HEK293 (cell line): ENCODE data around the gene SYDE2.
A peak's percentile ranks its signal among the peaks of the same experiment; 100 is the strongest.

Experiments used
- GLI2 ChIP-seq: fragments of 450-650 bp; formaldehyde crosslinking; IDR thresholded peaks from 2 replicates; pipeline ENCODE4; 2017; ENCODE audit warnings: missing biosample characterization, missing genetic modification characterization, low read depth, borderline replicate concordance
- KLF1 ChIP-seq: fragments of 450-650 bp; formaldehyde crosslinking; IDR thresholded peaks from 2 replicates; pipeline ENCODE4 v1.5.1; 2016; ENCODE audit warnings: missing biosample characterization, missing genetic modification characterization
- KLF9 ChIP-seq: fragments of 450-650 bp; formaldehyde crosslinking; IDR thresholded peaks from 2 replicates; pipeline ENCODE4 v1.5.1; 2016; ENCODE audit warnings: missing biosample characterization, missing genetic modification characterization, low read depth
- OSR2 ChIP-seq: fragments of 450-650 bp; formaldehyde crosslinking; IDR thresholded peaks from 2 replicates; pipeline ENCODE4 v1.5.1; 2016; ENCODE audit warnings: missing biosample characterization, missing genetic modification characterization
- RBAK ChIP-seq: fragments of 450-650 bp; formaldehyde crosslinking; IDR thresholded peaks from 2 replicates; pipeline ENCODE4 v1.5.1; 2016; ENCODE audit warnings: missing biosample characterization, missing genetic modification characterization
- SP7 ChIP-seq: fragments of 450-650 bp; formaldehyde crosslinking; IDR thresholded peaks from 2 replicates; pipeline ENCODE4 v1.5.1; 2016; ENCODE audit warnings: missing biosample characterization, missing genetic modification characterization
- ZBTB21 ChIP-seq: fragments of 450-650 bp; formaldehyde crosslinking; IDR thresholded peaks from 2 replicates; pipeline ENCODE4 v1.5.1; 2017; ENCODE audit warnings: missing biosample characterization, missing genetic modification characterization
- ZBTB6 ChIP-seq: fragments of 450-650 bp; formaldehyde crosslinking; IDR thresholded peaks from 2 replicates; pipeline ENCODE4 v1.5.1; 2017; ENCODE audit warnings: missing biosample characterization, missing genetic modification characterization
- ZBTB7A ChIP-seq: fragments of 450-650 bp; formaldehyde crosslinking; IDR thresholded peaks from 2 replicates; pipeline ENCODE4 v1.5.1; 2016; ENCODE audit warnings: low read depth, missing biosample characterization, missing genetic modification characterization
- ZFP69B ChIP-seq: fragments of 450-650 bp; formaldehyde crosslinking; IDR thresholded peaks from 2 replicates; pipeline ENCODE4 v1.5.1; 2016; ENCODE audit warnings: missing biosample characterization, missing genetic modification characterization
- ZNF114 ChIP-seq: fragments of 450-650 bp; formaldehyde crosslinking; IDR thresholded peaks from 2 replicates; pipeline ENCODE4 v1.5.0; 2017; ENCODE audit warnings: missing biosample characterization, missing genetic modification characterization
- ZNF2 ChIP-seq: fragments of 450-650 bp; formaldehyde crosslinking; IDR thresholded peaks from 2 replicates; pipeline ENCODE4 v1.5.1; 2016; ENCODE audit warnings: missing biosample characterization, missing genetic modification characterization
- ZNF394 ChIP-seq: fragments of 450-650 bp; formaldehyde crosslinking; IDR thresholded peaks from 2 replicates; pipeline ENCODE4 v1.5.1; 2016; ENCODE audit warnings: missing biosample characterization, missing genetic modification characterization, mild to moderate bottlenecking, moderate library complexity, borderline replicate concordance
- ZNF48 ChIP-seq: fragments of 450-650 bp; formaldehyde crosslinking; IDR thresholded peaks from 2 replicates; pipeline ENCODE4 v1.5.1; 2016; ENCODE audit warnings: missing biosample characterization, missing genetic modification characterization
- ZNF560 ChIP-seq: fragments of 450-650 bp; formaldehyde crosslinking; IDR thresholded peaks from 2 replicates; pipeline ENCODE4 v1.5.1; 2017; ENCODE audit warnings: missing biosample characterization, missing genetic modification characterization, borderline replicate concordance
- ZNF621 ChIP-seq: fragments of 450-650 bp; formaldehyde crosslinking; IDR thresholded peaks from 2 replicates; pipeline ENCODE4 v1.5.1; 2017; ENCODE audit warnings: missing biosample characterization, missing genetic modification characterization
- ZNF623 ChIP-seq: fragments of 450-650 bp; formaldehyde crosslinking; IDR thresholded peaks from 2 replicates; pipeline ENCODE4 v1.5.1; 2016; ENCODE audit warnings: missing biosample characterization, missing genetic modification characterization
- ZNF660 ChIP-seq: fragments of 450-650 bp; IDR thresholded peaks from 2 replicates; pipeline ENCODE4 v1.5.1; 2018; ENCODE audit warnings: missing biosample characterization, mild to moderate bottlenecking, missing genetic modification characterization
- ZNF677 ChIP-seq: fragments of 450-650 bp; IDR thresholded peaks from 2 replicates; pipeline ENCODE4 v1.5.0; 2018; ENCODE audit warnings: missing biosample characterization, mild to moderate bottlenecking, missing genetic modification characterization, moderate library complexity
- ZNF785 ChIP-seq: fragments of 450-650 bp; formaldehyde crosslinking; IDR thresholded peaks from 2 replicates; pipeline ENCODE4 v1.5.1; 2016; ENCODE audit warnings: missing biosample characterization, missing genetic modification characterization
- ZSCAN18 ChIP-seq: fragments of 450-650 bp; formaldehyde crosslinking; IDR thresholded peaks from 2 replicates; pipeline ENCODE4 v1.5.1; 2016; ENCODE audit warnings: missing biosample characterization, missing genetic modification characterization
- ZXDB ChIP-seq: fragments of 450-650 bp; formaldehyde crosslinking; IDR thresholded peaks from 2 replicates; pipeline ENCODE4 v1.5.1; 2016; ENCODE audit warnings: missing biosample characterization, missing genetic modification characterization
- TF ChIP-seq, protein P1 (sequence below): fragments of 450-650 bp; formaldehyde crosslinking; IDR thresholded peaks from 2 replicates; pipeline ENCODE4 v1.5.1; 2017; ENCODE audit warnings: missing biosample characterization, missing genetic modification characterization
- TF ChIP-seq, protein P2 (sequence below): fragments of 450-650 bp; formaldehyde crosslinking; IDR thresholded peaks from 2 replicates; pipeline ENCODE4 v1.5.1; 2016; ENCODE audit warnings: missing biosample characterization, missing genetic modification characterization
- TF ChIP-seq, protein P3 (sequence below): IDR thresholded peaks from 2 replicates; pipeline ENCODE4 v1.6.1; 2011; ENCODE audit warnings: mild to moderate bottlenecking, low read depth, low read length, borderline replicate concordance
- TF ChIP-seq, protein P4 (sequence below): fragments of 450-650 bp; formaldehyde crosslinking; optimal IDR thresholded peaks from 2 replicates; pipeline ENCODE3; 2016; ENCODE audit warnings: missing biosample characterization, mild to moderate bottlenecking, missing genetic modification characterization
- TF ChIP-seq, protein P5 (sequence below): fragments of 450-650 bp; formaldehyde crosslinking; IDR thresholded peaks from 2 replicates; pipeline ENCODE4 v1.5.1; 2016; ENCODE audit warnings: missing biosample characterization, missing genetic modification characterization
- TF ChIP-seq, protein P6 (sequence below): fragments of 450-650 bp; formaldehyde crosslinking; IDR thresholded peaks from 2 replicates; pipeline ENCODE4 v1.5.1; 2016; ENCODE audit warnings: missing biosample characterization, missing genetic modification characterization

Gene SYDE2

DNA sequence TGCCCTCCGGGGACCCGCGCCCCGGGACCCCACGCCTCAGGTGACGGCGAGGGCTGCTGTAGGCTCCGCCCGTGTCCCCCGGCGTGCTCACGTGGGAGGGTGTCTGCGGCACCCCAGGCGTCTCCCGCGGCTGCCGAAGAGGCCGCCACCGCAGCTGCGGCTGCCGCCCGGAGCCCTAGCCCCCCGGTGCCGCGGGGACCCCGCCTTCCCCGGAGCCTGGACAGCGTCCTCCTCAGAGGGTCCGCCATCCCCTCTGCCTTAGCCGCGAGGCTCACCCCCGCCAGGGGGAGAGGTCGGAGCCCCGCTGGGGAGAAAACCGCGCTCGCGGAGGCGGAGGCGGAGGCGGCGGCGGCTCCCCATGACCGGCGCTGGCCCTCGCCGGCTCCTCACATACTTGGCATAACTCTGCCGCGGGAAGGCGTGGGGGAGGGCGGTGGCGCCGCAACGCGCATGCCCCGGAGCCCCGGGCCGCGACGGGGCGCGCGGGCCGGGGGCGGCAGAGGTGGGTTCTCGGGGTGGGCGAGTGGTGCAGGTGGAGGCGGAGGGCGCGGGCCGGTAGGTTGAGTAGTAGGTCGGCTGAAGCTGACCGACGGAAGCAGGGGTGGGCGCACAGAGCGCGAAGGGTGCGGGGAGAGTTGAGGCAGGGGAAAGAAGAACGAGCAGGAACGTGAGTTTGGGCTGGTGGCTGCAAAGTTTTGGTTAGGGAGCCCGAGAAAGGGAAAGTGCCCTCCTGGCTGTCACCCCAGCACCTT lies 700 bp upstream of the SYDE2 start (continued):
- TF ChIP-seq, protein P1, sequence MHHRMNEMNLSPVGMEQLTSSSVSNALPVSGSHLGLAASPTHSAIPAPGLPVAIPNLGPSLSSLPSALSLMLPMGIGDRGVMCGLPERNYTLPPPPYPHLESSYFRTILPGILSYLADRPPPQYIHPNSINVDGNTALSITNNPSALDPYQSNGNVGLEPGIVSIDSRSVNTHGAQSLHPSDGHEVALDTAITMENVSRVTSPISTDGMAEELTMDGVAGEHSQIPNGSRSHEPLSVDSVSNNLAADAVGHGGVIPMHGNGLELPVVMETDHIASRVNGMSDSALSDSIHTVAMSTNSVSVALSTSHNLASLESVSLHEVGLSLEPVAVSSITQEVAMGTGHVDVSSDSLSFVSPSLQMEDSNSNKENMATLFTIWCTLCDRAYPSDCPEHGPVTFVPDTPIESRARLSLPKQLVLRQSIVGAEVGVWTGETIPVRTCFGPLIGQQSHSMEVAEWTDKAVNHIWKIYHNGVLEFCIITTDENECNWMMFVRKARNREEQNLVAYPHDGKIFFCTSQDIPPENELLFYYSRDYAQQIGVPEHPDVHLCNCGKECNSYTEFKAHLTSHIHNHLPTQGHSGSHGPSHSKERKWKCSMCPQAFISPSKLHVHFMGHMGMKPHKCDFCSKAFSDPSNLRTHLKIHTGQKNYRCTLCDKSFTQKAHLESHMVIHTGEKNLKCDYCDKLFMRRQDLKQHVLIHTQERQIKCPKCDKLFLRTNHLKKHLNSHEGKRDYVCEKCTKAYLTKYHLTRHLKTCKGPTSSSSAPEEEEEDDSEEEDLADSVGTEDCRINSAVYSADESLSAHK (tag by site-specific recombination) = no peak
- TF ChIP-seq ZNF2 (tag by site-specific recombination) (peak; percentile 59; the same call in 1 of the 2 replicates), ZBTB21 (peak; percentile 35; the same call in 1 of the 2 replicates), GLI2 (tag by site-specific recombination) (no peak), KLF1 (tag by site-specific recombination) (peak; percentile 37; the same call in 1 of the 2 replicates), ZNF785 (tag by site-specific recombination) (no peak), SP7 (tag by site-specific recombination) (peak; percentile 63; the same call in 1 of the 2 replicates), ZNF114 (tag by site-specific recombination) (no peak), ZBTB7A (tag by site-specific recombination) (peak; percentile 82), ZXDB (peak; percentile 60; the same call in 1 of the 2 replicates), RBAK (tag by site-specific recombination) (no peak), ZNF48 (tag by site-specific recombination) (no peak), ZNF560 (tag by site-specific recombination) (no peak), ZSCAN18 (tag by site-specific recombination) (peak; percentile 58; the same call in 1 of the 2 replicates), ZNF660 (tag by site-specific recombination) (peak; percentile 61), ZNF677 (tag by site-specific recombination) (no peak), ZFP69B (tag by site-specific recombination) (no peak), ZNF623 (tag by site-specific recombination) (no peak), KLF9 (peak; percentile 33; the same call in 1 of the 2 replicates), ZBTB6 (peak; percentile 4; the same call in 1 of the 2 replicates), ZNF394 (tag by site-specific recombination) (no peak), OSR2 (tag by site-specific recombination) (peak; percentile 12; the same call in 1 of the 2 replicates), ZNF621 (tag by site-specific recombination) (no peak)
- TF ChIP-seq, protein P2, sequence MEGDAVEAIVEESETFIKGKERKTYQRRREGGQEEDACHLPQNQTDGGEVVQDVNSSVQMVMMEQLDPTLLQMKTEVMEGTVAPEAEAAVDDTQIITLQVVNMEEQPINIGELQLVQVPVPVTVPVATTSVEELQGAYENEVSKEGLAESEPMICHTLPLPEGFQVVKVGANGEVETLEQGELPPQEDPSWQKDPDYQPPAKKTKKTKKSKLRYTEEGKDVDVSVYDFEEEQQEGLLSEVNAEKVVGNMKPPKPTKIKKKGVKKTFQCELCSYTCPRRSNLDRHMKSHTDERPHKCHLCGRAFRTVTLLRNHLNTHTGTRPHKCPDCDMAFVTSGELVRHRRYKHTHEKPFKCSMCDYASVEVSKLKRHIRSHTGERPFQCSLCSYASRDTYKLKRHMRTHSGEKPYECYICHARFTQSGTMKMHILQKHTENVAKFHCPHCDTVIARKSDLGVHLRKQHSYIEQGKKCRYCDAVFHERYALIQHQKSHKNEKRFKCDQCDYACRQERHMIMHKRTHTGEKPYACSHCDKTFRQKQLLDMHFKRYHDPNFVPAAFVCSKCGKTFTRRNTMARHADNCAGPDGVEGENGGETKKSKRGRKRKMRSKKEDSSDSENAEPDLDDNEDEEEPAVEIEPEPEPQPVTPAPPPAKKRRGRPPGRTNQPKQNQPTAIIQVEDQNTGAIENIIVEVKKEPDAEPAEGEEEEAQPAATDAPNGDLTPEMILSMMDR (tag by site-specific recombination) = no peak; the same call in none of the 2 replicates
- TF ChIP-seq, protein P3, sequence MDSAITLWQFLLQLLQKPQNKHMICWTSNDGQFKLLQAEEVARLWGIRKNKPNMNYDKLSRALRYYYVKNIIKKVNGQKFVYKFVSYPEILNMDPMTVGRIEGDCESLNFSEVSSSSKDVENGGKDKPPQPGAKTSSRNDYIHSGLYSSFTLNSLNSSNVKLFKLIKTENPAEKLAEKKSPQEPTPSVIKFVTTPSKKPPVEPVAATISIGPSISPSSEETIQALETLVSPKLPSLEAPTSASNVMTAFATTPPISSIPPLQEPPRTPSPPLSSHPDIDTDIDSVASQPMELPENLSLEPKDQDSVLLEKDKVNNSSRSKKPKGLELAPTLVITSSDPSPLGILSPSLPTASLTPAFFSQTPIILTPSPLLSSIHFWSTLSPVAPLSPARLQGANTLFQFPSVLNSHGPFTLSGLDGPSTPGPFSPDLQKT = no peak
- TF ChIP-seq, protein P4, sequence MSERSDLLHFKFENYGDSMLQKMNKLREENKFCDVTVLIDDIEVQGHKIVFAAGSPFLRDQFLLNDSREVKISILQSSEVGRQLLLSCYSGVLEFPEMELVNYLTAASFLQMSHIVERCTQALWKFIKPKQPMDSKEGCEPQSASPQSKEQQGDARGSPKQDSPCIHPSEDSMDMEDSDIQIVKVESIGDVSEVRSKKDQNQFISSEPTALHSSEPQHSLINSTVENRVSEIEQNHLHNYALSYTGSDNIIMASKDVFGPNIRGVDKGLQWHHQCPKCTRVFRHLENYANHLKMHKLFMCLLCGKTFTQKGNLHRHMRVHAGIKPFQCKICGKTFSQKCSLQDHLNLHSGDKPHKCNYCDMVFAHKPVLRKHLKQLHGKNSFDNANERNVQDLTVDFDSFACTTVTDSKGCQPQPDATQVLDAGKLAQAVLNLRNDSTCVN = peak; percentile 89
- TF ChIP-seq, protein P5, sequence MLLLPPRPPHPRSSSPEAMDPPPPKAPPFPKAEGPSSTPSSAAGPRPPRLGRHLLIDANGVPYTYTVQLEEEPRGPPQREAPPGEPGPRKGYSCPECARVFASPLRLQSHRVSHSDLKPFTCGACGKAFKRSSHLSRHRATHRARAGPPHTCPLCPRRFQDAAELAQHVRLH = no peak
- TF ChIP-seq, protein P6, sequence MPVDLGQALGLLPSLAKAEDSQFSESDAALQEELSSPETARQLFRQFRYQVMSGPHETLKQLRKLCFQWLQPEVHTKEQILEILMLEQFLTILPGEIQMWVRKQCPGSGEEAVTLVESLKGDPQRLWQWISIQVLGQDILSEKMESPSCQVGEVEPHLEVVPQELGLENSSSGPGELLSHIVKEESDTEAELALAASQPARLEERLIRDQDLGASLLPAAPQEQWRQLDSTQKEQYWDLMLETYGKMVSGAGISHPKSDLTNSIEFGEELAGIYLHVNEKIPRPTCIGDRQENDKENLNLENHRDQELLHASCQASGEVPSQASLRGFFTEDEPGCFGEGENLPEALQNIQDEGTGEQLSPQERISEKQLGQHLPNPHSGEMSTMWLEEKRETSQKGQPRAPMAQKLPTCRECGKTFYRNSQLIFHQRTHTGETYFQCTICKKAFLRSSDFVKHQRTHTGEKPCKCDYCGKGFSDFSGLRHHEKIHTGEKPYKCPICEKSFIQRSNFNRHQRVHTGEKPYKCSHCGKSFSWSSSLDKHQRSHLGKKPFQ (tag by site-specific recombination) = no peak
